ELR (cell line): ENCODE measurements around the gene TMEM63B.
A peak's percentile ranks its signal among the peaks of the same experiment; 100 is the strongest.

Experiments
- DNase-seq: peaks from one replicate; pipeline ENCODE4 v3.0.0-alpha.2; 2015; ENCODE audit warnings: low read depth

TMEM63B gene

DNA sequence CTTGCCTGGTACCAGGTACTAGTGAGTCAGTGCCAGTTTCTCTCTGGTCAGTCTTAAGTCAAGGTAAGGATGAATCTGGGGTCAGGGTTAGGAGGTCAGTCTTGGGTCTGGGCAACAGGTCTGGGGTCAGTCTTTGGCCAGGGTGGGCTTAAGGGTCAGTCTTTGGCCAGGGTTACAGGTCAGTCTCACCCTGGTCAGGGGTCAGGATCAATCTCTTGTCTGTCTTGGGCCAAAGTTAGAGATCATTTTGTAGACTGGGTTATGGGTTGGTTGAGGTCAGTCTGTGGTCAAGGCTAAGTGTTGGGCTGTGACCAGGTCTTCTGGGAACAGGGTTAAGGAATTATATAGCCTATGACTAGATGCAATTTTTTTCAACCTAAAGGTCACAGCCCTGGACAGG, 18.5 kb downstream of the TMEM63B start:
- DNase-seq = no peak

DNA sequence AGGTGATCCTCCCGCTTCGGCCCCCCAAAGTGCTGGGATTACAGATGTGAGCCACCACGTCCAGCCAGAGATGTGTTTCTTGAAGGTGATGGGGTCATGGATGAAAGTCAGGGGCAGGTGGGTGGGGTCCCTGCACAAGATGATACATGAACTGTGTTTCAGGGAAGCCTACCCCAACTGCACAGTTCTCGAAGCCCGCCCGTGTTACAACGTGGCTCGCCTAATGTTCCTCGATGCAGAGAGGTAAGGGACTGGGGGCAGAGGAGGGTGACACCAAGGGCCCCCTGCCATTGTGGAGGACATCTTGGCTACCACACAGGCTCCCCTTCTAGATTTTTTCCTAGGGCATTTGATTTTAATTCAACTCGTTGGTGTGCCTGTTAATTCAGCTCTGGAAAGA, 19.3 kb downstream of the TMEM63B start:
- DNase-seq = no peak

DNA sequence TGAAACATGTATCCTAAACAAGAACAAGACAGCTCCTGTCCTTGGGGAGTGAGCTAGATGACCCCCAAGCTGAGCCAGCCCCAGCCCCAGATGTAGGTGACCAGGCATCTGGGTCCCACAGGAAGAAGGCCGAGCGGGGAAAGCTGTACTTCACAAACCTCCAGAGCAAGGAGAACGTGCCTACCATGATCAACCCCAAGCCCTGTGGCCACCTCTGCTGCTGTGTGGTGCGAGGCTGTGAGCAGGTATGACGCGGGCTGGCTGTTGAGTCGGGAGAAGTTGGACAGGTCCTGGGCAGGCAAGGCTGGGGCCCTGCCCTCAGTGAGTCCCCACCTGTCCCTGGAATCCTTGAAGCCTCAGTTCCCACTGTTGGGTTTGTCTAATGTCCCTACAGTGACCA, 19.9 kb downstream of the TMEM63B start:
- DNase-seq = no peak

DNA sequence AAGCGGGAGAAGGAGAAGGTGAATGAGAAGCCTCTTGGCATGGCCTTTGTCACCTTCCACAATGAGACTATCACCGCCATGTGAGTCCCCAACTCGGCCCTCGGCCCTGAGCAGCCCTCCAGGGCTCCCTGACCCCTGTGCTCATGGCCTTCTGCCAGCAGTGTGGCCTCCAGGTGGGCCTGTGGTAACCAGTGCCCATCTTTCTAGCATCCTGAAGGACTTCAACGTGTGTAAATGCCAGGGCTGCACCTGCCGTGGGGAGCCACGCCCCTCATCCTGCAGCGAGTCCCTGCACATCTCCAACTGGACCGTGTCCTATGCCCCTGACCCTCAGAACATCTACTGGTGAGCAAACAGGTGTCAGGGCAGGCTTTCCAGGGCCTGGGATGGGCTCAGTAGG, 21.0 kb downstream of the TMEM63B start:
- DNase-seq = no peak

DNA sequence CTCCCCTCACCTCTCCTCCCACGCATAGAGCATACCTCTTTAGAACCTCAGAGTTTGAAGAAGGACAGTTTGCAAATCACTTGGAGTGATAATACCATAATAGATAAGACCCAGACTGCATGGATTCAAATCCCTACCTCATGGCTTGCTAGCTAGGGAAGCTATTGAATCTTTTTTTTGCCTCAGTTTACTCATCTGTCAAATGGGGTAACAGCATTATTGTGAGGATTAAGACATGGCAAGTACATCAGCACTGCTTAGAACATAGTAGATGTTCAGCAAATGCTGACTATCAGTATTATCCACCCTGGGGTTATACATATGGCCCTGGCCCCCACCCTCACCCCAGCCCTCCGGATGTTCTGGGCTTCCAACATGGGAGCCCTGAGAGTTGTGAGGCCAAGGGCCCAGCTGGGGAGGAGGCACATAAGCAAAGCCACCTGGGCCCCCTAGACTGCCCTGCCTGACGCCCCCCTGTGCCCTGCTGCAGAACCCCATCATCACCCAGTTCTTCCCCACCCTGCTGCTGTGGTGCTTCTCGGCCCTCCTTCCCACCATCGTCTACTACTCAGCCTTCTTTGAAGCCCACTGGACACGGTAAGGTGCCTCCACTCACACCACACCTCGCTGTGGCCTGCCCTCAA, 22.1 kb downstream of the TMEM63B start:
- no peak for DNase-seq

DNA sequence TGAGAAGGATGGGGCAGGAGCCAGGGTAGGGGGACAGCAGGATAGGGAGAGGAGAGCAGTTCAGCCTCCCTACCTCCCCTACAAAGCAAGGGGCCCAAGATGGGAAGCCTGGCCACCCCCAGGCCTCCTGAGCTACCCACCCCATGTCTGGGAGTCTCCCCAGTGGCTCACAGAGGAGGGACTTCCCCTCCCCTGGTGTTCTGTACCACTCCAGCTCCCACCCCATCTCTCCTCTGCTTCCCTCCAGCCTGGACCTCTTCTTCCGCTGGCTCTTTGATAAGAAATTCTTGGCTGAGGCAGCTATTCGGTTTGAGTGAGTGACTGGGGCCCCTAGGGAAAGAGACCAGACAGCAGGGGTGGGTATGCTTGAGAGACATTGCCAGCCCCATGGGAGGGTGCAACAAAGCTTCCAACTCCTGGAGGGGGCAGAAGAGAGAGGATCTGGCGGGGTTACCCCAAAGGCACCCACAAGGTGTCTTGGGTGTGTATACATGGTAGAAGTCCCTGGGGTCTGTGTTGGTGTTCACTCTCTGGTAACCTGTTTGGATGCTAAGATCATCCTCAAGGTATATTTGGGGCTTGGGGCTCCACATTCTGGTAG, 23.1 kb downstream of the TMEM63B start:
- no peak for DNase-seq

DNA sequence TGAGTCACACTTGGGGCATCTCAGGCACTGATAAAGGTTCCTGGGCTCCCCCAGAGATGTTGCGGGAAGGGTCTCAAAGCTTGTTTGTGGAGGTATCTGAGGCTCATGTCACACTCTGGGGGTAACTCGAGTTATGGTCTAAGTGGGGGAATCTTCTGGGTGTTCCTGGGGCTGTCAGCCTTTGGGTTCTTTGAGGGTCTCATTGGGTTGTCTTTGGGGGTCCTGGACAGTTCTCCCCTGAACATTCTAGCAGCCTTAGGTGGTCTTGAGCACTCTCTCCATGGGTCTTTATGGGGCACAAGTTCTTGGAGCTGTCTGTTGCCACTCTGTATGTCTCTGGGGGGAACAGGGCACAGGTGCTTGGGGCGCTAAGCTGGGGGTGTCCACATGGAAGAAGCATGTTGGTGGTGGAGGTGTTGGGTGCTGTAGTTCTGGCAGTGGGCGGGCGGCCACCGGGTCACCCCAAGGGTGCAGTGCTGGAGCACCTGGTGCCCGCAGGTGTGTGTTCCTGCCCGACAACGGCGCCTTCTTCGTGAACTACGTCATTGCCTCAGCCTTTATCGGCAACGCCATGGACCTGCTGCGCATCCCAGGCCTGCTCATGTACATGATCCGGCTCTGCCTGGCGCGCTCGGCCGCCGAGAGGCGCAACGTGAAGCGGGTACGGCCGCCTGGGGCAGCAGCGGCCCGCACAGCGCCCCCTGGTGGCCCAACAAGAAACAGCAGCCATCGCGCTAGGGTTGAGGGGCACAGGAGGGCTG, 24.2 kb downstream of the TMEM63B start:
- peak; percentile 80 for DNase-seq

DNA sequence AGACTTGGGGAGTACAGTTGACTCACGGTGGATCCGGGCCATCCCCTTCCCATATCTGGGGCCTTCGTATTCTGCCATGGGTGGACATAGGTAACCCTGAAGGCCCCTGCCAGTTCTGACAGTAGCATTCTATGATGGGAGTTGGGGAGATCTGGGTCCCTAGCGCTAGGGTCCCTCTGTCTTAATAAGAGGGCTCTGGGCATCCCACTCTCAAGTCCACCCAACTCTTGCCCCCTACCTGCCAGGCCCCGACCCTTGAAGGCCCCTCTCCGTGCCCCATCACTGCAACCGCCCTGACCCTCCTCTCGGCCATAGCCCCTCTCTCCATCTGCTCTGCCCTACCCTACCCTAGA, 24.7 kb downstream of the TMEM63B start:
- no peak for DNase-seq

DNA sequence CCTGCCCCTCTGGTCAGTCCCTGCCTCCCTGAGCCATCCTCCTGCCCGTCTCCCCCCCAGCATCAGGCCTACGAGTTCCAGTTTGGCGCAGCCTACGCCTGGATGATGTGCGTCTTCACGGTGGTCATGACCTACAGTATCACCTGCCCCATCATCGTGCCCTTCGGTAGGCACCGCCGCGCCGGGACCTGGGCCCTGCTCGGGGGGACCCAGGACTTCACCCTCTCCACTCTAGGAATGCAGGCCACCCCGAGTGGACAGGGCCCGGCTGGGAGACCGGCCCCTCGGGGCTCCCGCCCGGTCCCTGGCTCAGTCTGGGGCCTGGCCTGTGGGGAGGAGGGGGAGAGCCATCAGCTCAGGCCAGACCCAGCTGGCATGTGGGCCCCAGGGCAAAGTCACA, 25.2 kb downstream of the TMEM63B start:
- DNase-seq = no peak

DNA sequence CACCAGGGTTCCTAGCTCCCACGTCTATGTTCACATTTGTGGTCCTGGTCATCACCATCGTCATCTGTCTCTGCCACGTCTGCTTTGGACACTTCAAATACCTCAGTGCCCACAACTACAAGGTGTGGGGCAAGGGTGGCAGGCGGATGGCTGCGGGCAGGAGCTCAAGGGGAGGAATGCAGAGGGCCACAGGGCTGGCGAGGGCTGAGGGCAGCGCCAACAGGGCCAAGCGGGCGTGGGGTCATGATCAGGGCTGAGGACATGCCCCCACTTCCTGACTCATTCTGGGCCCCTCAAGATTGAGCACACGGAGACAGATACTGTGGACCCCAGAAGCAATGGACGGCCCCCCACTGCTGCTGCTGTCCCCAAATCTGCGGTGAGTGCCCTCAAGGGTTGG, 26.7 kb downstream of the TMEM63B start:
- no peak for DNase-seq

DNA sequence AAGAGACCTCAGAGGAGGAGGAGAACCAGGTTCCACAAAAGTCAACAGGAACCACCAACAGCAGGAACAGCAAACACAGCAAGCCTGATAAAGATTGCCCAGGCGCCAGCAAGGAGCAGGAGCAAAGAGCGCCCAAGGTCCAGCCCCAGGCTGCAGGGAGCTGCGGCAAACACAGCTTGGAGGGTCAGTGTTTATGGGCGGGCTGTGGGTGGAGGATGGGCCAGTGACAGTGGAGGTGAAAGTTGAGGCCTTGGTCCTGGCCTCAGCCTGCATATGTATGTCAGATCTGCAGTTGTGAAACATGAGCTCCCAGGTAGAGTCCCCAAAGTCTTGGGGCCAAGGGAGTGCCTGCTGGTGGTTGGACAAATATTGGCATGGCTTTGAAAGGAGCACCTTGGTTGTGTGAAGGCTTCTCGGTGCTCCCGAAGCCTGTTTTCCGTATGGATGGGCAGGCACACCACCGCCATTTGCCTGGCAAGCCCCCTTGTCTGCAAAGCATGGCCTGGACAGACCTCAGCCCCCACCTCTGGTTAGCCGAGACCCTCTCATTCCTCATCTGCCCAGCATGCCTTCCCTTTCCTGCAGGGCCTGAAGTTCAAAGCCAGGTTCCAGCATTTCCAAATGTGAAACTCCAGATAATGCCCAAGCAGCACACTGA, 29.3 kb downstream of the TMEM63B start:
- no peak for DNase-seq

DNA sequence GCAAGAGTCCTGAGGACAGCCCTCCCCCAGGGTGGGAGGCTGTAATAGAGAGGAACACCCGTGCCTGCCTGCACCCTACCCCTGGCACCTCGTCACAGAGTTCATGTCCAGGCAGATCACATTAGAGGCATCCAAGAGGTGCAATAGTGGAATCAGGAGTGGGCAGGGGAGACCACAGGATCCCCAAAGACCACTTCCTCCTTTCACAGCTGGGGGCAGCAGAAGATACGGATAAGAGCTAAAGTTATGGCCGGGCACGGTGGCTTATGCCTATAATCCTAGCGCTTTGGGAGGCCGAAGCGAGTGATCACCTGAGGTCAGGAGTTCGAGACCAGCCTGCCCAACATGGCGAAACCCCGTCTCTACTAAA, 29.8 kb downstream of the TMEM63B start:
- DNase-seq = no peak

DNA sequence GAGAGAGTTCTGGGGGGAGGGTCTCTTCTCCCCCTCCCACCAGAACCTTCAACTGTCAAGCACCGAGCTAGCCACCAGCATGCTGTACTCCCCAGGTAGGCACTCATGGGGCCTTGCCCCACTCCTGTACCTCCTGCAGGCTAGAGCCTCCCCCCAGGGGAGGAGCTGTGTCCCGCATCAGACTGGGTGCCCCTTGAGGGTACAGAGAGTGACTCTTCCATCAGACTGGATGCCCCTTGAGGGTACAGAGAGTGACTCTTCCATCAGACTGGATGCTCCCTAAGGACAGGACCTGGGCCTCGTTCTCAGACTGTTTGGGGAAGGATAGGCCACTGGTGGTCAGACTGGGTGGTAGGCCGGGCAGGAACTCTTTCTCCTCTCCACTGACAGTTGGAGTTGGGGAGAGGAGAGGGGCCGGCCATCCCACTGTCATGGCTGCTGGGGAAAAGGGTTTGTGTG, 31.4 kb downstream of the TMEM63B start, which contains the start of gene CAPN11:
CAPN11 (plus strand) TSS at position 51 of the 459 bp plus-strand sequence; CDS start at position 80, 29 bp downstream.
- no peak for DNase-seq

DNA sequence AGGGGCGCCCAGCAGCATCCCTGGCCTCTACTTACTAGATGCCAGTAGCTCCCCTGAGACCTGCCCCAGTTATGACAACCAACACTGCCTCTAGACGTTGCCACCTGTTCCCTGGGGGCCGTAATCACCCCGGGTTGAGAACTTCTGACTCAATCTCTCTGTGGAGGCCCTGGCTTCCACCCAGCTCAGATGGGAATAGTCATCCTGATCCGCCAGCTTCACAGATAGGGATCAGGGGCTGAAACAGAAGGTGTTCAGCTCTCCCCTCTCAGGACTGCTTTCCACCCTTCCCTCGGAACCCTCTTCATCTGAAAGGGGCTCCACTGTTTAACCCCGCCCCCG, 34.6 kb downstream of the TMEM63B start:
- peak; percentile 83 for DNase-seq

DNA sequence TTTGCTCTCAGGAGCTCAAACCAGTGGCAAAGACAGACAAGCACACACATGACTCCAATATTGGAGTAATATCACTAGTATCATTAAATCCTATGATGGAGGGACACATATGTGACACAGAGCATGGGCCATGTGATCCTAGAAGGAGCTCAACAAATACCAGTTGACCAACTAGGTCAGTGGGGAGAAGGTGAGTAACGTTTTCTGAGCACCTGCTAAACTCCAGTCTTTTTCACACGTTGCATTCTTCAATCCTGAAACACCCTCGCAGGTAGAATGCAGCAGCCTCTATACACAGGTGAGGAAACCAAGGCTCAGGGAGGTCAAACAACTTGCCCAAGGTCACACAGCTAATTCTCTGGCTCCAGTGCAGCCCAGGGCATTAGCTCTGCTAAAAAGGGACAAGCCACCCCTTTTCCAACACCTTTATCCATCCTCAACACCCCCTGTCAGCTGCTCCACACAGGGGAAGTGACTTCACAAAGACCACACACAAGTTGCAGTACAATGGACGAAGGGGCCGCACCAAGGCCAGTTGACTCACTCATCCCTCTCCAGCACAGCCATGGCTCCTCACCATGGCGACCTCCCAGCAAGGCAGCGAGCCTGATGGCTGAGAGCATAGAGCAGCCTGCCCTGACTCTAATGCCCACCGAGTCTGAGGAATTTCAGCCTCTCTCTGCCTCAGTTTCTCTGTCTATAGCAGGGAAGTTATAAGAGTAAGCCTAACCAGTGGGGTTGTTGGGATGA, 35.7 kb downstream of the TMEM63B start:
- DNase-seq = no peak

DNA sequence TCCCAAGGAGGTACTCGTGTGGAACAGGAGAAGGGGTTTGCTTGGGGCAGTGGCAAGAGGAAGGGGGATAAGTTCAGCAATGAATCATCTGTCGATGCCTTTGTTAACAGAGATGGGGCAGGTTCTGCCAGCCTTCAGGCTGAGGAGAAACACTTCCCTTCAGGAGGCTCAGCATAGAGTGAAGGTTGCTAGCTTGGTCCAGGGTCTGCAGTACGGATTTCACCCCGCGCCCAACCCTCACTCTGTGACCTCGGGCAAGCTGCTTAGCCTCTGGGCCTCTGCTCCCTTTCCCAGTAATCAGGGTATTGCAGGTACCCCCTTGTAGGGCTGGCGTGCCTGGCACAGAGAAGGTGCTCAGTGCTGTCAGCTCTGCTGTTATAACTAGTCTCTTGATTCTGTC, 38.8 kb downstream of the TMEM63B start:
- DNase-seq = no peak

DNA sequence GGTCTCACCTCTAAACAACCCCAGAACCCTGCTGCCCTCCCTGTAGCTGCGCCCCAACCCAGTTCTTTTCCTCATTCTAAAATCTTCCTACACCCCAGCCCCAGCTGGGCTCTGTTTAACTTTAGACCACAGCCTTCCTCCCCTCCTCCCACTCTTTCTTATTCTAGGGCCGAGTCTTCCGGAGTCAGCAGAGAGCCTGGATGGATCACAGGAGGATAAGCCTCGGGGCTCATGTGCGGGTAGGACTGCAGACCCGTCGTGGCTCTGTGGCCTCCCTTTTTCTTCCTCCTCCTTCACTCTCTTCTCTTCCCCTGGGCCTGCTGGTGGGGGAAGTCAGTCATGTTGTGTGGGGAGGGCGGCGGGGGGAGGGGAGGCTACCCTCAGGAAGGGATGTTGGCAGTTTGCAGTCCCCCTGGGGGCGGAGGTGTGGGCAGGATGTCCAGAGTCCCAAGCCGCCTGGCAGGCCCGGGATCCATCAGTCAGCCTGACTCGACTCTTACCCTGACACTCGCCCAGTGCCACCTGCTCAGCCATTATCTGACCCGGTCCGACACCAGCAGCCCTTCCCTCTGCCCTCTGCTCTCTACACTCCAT, 39.3 kb downstream of the TMEM63B start:
- DNase-seq = peak; percentile 28

DNA sequence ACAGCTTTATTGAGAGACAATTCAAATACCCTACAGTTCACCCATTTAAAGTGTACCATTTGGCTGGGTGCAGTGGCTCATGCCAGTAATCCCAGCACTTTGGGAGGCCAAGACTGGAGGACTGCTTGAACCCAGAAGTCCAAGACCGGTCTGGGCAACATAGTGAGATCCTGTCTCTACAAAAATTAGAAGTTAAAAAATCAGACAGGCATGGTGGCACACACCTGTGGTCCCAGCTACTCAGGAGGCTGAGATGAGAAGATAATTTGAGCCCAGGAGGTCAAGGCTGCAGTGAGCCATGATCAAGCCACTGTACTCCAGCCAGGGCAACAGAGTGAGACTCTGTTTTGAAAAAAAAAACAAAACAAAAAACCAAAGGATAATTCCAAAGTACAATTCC, 40.2 kb downstream of the TMEM63B start:
- DNase-seq = no peak

DNA sequence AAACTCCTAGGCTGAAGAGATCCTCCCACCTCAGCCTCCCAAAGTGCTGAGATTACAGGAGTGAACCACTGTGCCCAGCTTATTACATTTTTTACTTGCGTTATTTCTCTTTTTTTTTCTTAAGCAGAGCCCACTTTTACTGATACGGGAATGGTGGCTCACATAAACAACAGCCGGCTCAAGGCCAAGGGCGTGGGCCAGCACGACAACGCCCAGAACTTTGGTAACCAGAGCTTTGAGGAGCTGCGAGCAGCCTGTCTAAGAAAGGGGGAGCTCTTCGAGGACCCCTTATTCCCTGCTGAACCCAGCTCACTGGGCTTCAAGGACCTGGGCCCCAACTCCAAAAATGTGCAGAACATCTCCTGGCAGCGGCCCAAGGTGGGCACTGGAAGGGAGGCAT, 41.8 kb downstream of the TMEM63B start:
- no peak for DNase-seq

DNA sequence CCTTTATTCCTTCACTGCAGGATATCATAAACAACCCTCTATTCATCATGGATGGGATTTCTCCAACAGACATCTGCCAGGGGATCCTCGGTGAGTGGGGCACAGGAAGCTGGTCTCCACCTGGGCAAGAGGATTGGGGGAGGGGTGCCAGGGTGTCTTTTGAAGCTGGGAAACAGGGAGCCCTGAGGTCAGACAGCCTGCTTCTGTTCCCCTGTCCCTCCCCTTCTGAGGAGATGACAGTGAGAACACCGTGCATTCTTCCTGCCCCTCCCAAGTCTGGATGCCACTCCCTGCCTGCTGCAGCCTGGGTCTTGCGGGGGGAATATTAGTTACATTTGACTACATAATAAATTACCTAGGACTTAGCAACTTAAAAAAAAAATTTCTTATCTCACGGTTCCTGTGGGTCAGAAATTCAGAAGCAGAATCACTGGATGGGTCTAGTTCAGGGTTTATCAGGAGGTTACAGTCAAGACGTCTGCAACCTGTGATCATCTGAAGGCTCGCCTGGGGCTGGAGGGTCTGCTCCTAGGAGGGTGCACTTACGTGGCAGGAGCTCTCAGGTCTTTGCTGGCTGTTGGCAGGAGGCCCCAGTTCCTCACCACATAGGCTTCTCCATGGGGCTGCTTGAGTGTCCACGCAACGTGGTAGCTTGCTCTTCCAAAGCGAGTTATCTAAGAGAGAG, 42.7 kb downstream of the TMEM63B start:
- no peak for DNase-seq

DNA sequence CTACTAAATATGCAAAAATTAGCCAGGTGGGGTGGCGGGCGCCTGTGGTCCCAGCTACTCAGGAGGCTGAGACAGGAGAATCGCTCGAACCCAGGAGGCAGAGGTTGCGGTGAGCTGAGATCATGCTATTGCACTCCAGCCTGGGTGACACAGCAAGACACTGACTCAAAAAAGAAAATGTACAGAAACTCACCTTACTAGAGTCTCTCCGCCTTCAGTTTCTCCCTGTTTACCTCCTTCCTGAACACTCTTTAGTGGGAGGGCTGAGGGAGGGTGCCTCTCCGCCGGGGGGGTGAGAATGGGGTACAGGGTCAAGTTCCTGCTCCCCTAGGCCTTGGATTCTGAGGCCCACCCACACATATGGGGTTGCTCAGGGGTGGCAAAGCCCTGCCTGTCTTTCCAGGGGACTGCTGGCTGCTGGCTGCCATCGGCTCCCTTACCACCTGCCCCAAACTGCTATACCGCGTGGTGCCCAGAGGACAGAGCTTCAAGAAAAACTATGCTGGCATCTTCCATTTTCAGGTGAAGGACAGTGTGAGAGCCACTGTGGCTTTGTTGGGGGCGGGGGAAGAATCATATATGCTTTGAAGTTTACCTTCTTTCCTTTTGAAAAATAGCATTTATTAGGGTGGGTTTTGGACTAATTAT, 44.7 kb downstream of the TMEM63B start:
- no peak for DNase-seq
